Calu3 (cell line): ENCODE data around the gene DAGLA. TPM values are rescaled to one million over a fixed set of nuclear protein-coding genes. Genes with fewer than 3 reads are reported as not detected.
A peak's percentile ranks its signal among the peaks of the same experiment; 100 is the strongest.

Source experiments
- BruUV-seq: library from RNA; stranded (reverse); fragments of 400-500 nt; replicated peaks from 2 replicates; lab custom pipeline; 2021; lab: Mats Ljungman, UMichigan
- CTCF ChIA-PET: fragments of 300-600 bp; sonication (Branson Sonifier 250); formaldehyde crosslinking; loops from one replicate; lab custom pipeline; 2022; ENCODE audit warnings: antibody characterized with exemption; lab: Charles Lee
- DNase-seq: peaks from one replicate; pipeline ENCODE4 v3.0.0; 2022
- H3K27ac Mint-ChIP-seq: one replicate; pipeline ENCODE4 v1.8.0; 2022; ENCODE audit warnings: mixed read lengths; ENCODE audit not compliant: unreplicated experiment
- H3K27me3 Mint-ChIP-seq: one replicate; pipeline ENCODE4 v1.8.0; 2022; ENCODE audit warnings: mixed read lengths; ENCODE audit not compliant: unreplicated experiment
- H3K36me3 Mint-ChIP-seq: one replicate; pipeline ENCODE4 v1.8.0; 2022; ENCODE audit warnings: mild to moderate bottlenecking, moderate library complexity, mixed read lengths; ENCODE audit not compliant: insufficient read depth, unreplicated experiment
- H3K4me1 Mint-ChIP-seq: one replicate; pipeline ENCODE4 v1.8.0; 2022; ENCODE audit warnings: mild to moderate bottlenecking, low read depth, mixed read lengths; ENCODE audit not compliant: unreplicated experiment
- H3K4me3 Mint-ChIP-seq: one replicate; pipeline ENCODE4 v1.8.0; 2022; ENCODE audit warnings: mild to moderate bottlenecking, low read depth, moderate library complexity, mixed read lengths; ENCODE audit not compliant: unreplicated experiment
- H3K9me3 Mint-ChIP-seq: one replicate; pipeline ENCODE4 v1.8.0; 2022; ENCODE audit warnings: low read depth, mixed read lengths; ENCODE audit not compliant: unreplicated experiment
- intact Hi-C: fragments of 100-400 bp; cut with micrococcal nuclease; formaldehyde crosslinking; loops from one replicate; pipeline ENCODE4 v1.10.0; 2022; ENCODE audit not compliant: unreplicated experiment
- total RNA-seq: library from RNA; stranded (reverse); gene quantifications from 2 replicates; pipeline ENCODE4 v1.2.3, GENCODE V29; 2022
- TF ChIP-seq, protein P1 (sequence below): fragments of 200-600 bp; IDR thresholded peaks from one replicate; pipeline ENCODE4 v1.8.0; 2022; ENCODE audit warnings: antibody characterized with exemption; ENCODE audit not compliant: unreplicated experiment

DAGLA gene
- total RNA-seq, 1 experiment from 2014 or later = 7.5 TPM

DNA sequence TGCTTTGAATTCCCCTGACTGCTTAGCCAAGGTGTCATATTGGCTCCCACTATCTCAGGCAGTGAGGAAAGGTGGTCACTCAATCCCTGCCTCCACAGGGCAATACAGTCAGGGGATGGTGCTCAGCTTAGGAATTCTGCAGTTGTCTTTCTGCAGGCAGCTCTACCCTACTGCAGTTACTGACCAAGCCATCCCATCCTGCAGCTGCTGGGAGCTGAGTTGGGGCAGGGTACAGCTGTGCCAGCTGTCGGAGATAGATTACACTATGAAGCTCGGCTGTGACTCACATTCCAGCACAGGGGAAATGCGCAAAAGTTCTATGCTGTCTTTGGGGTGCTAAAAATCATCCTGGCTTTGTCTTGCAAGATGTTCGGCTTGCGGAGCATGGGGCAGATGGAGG is 4.4 kb upstream of the DAGLA start:
- DNase-seq = no peak
- intact Hi-C loops = no loop called here
- H3K9me3 Mint-ChIP-seq = no peaks in the 10 kb centered on the region
- peaks cover 10% of the 10 kb centered on the region for H3K36me3 Mint-ChIP-seq
- no peak overlapping the region for H3K27ac Mint-ChIP-seq
- H3K27me3 Mint-ChIP-seq = peaks cover 68% of the 10 kb centered on the region
- CTCF ChIA-PET = interaction anchor here (0.6 to 2.3 kb wide), 3 partner anchors 27 to 58 kb away, joined by 3 to 6 read pairs (median 4); no protein-coding TSS in a partner anchor
- no peak overlapping the region for H3K4me3 Mint-ChIP-seq
- BruUV-seq = no TSS peak
- H3K4me1 Mint-ChIP-seq = peaks cover 6% of the 10 kb centered on the region
- TF ChIP-seq, protein P1, sequence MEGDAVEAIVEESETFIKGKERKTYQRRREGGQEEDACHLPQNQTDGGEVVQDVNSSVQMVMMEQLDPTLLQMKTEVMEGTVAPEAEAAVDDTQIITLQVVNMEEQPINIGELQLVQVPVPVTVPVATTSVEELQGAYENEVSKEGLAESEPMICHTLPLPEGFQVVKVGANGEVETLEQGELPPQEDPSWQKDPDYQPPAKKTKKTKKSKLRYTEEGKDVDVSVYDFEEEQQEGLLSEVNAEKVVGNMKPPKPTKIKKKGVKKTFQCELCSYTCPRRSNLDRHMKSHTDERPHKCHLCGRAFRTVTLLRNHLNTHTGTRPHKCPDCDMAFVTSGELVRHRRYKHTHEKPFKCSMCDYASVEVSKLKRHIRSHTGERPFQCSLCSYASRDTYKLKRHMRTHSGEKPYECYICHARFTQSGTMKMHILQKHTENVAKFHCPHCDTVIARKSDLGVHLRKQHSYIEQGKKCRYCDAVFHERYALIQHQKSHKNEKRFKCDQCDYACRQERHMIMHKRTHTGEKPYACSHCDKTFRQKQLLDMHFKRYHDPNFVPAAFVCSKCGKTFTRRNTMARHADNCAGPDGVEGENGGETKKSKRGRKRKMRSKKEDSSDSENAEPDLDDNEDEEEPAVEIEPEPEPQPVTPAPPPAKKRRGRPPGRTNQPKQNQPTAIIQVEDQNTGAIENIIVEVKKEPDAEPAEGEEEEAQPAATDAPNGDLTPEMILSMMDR = no peak

DNA sequence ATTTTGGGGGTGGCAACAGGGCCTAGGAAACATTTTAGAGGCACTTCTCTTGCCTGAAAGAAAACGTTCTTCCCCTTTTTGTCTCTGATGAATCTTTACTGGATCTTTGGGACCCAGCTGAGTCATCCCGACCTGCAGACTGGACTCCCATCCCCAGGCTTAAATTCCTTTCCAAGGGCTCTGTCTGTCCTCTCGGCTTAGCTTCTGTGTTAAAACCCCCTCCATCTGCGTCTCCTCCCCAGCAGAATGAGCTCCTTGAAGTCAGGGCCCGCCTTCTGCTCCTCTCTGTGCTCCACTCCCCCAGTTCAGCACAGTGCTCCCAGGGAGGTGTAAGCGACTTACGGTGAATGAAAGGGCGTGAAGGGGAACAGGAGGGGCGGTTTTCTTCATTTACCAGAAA is 895 bp upstream of the DAGLA start:
- no peak for DNase-seq
- H3K36me3 Mint-ChIP-seq = peaks cover 15% of the 10 kb centered on the region
- TF ChIP-seq, protein P1 = no peak
- BruUV-seq = no TSS peak
- H3K27me3 Mint-ChIP-seq = peaks cover 54% of the 10 kb centered on the region
- peaks cover 6% of the 10 kb centered on the region for H3K4me1 Mint-ChIP-seq
- CTCF ChIA-PET = interaction anchor here (0.6 to 0.7 kb wide), 2 partner anchors 20 to 54 kb away, joined by 3 to 6 read pairs; no protein-coding TSS in a partner anchor
- no peaks in the 10 kb centered on the region for H3K9me3 Mint-ChIP-seq
- H3K27ac Mint-ChIP-seq = peak overlapping the region; percentile 57
- intact Hi-C loops = no loop called here
- no peak overlapping the region for H3K4me3 Mint-ChIP-seq

DNA sequence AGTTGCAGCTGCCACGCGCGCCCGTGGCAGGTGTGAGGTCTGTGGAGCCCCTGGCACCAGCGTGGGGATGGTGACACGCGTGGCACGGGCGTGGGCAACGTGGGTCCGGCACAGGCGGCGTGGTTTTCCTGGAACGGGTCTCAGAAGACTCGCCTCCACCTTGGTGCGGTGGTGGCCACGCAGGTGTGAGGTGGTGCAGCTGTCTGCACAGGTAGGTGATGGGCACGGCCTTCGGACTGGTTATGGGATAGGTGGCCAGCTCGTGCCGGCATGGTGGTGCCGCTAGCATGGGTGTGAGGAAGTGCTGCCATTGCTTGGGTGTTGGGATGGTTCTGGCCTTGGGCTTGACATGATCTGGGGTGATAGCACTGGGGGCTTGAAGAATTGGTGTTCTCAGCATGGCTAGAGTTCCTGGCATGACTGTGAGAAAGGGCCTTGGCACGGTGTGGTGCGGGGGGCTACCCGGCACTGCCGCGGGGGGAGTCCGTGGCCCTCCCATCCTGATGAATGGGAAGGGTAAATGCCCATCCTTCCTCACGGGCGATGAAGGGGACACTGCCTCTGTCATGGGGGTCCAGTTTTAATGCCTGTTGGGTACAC is 531 bp downstream of the DAGLA start:
- CTCF ChIA-PET = interaction anchor here (0.6 to 2.0 kb wide), 3 partner anchors 15 to 119 kb away, joined by 3 to 11 read pairs (median 5); no protein-coding TSS in a partner anchor
- Mint-ChIP-seq H3K36me3 (peaks cover 15% of the 10 kb centered on the region), H3K4me1 (peaks cover 14% of the 10 kb centered on the region), H3K27me3 (peaks cover 39% of the 10 kb centered on the region), H3K4me3 (no peak overlapping the region), H3K9me3 (no peaks in the 10 kb centered on the region), H3K27ac (peak overlapping the region; percentile 39)
- TF ChIP-seq, protein P1 = no peak
- peak; percentile 19 for DNase-seq
- intact Hi-C loops = loop anchor here (1.0 kb wide), 1 partner anchor 53 kb away; no protein-coding TSS in a partner anchor
- BruUV-seq = no TSS peak

DNA sequence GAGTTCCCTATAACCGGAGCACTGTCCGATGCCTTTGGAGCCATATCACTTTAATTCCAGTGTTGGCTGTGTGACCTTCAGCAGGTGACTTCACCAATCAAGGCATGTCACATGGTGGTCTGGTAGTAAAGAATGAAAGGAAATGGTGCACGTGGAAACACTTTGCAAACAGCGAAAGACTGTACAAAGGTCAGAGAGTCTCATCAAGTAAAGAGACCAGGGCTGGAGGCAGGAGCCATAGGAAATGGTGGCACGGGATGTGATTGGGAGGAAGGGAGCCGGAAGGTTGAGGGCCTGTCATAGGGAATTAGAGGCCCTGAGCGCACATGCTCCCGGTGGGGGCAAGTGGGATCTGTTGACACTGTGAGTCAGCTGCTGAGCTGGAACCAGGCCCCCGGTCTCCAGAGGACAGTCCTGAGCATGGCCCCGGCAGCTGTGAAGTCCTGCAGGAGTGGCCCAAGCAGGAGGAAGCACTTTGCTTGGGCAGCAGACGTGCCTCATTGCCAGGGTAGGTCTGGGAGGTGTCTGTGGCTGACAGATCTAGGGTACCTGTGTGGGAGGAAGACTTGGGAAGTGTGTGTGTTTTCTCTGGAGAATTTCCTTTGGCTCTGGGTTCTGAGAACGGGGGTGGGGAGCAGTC is 2.0 kb downstream of the DAGLA start:
- CTCF ChIA-PET = interaction anchor here (1.6 to 2.0 kb wide), 3 partner anchors 13 to 51 kb away, joined by 3 to 11 read pairs (median 5); no protein-coding TSS in a partner anchor
- TF ChIP-seq, protein P1 = no peak
- Mint-ChIP-seq H3K4me1 (peaks cover 16% of the 10 kb centered on the region), H3K27me3 (peaks cover 25% of the 10 kb centered on the region), H3K9me3 (no peaks in the 10 kb centered on the region), H3K27ac (no peak overlapping the region), H3K4me3 (no peak overlapping the region), H3K36me3 (peaks cover 15% of the 10 kb centered on the region)
- intact Hi-C loops = no loop called here
- no TSS peak for BruUV-seq
- DNase-seq = peak; percentile 58
